ENCODE data around the gene TNFRSF12A.
"Not testable (repeated sequence)": the region's sequence is repeated elsewhere in the genome, so short reads cannot be mapped to it uniquely, and the experiment has no call there.

Gene TNFRSF12A

GRCh38 chr16:3069146-3069545 is 49.0 kb downstream of the TNFRSF12A start:
- DNase-seq: not testable (repeated sequence)

GRCh38 chr16:3070608-3071111 is 50.5 kb downstream of the TNFRSF12A start:
- DNase-seq: no peak

DNA sequence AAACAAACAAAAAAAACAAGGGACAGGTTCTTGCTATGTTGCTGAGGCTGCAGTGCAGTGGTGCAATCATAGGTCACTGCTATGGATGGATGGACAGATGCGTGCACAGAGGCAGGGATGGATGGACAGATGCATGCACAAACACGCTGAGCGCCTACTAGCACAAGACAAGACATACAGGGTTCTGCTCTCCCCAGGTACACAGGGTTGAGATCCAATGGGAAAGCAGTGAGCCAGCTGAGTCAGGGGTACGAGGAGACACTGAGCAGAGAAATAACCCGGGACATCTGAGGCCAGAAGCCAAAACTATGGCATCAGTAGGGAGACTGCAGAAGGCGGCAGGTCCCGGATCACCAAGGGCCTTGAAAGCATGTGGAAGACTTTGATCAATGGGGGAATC is 51.5 kb downstream of the TNFRSF12A start:
- no peak for DNase-seq

Measured in activated T-cell treated with anti-CD3 and anti-CD28 coated beads, Interleukin-2, amount 50 U/mL, for 1 hour (primary cell).